Myocyte (in vitro differentiated cells): ENCODE results near the gene DBP. TPM values are rescaled to one million over a fixed set of nuclear protein-coding genes. Genes with fewer than 3 reads are reported as not detected.
A peak's percentile ranks its signal among the peaks of the same experiment; 100 is the strongest.
"Not testable (repeated sequence)": the region's sequence is repeated elsewhere in the genome, so short reads cannot be mapped to it uniquely, and the experiment has no call there.

ENCODE experiments used
- DNase-seq: peaks from one replicate; pipeline ENCODE4 v3.0.0-alpha.2; 2012; ENCODE audit warnings: low read depth
- total RNA-seq: library from RNA; depleted of rRNA; stranded (reverse); fragments of >200 nt; gene quantifications from 2 replicates; pipeline ENCODE4 v1.2.3, GENCODE V29; 2014

The DBP gene
- total RNA-seq, 1 donor from 2014 or later, result 6.9 TPM

DNA sequence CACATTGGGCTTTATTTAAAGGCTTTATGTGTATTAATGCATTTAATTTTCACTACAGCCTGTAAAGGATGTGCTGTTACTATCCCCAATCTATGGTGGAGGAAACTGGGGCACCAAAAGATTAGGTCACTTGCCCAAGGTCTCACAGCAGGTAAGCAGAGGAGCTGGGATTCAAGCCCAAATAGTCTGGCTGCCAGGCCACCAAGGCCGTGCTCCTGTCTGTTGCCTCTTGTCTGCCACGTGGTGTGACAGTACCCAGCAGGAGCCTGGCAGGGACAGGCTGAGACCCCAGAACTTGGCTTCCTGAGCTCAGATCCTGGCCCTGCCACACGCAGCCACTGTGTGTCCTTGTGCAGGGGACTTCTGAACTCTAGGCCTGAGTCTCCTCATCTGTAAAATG, 31.2 kb upstream of the DBP start:
- no peak for DNase-seq

DNA sequence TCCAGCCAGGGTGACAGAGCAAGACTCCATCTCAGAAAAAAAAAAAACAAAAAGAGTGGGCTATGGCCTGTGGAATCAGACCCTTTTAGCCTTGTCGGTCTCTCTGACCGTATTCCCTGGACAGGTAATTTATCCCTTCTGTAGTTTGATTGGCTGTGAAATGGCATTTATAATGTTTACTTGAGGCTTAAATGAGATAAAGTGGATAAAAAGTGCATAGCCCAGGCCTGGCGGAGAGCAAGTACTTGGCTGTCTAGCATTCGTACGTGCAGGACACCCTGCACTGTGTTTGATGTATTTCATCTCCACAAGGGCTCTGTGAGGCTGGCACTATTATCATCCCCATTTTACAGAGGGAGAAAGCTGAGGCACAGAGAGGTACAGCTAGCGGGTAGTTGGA, 28.6 kb upstream of the DBP start:
- no peak for DNase-seq

DNA sequence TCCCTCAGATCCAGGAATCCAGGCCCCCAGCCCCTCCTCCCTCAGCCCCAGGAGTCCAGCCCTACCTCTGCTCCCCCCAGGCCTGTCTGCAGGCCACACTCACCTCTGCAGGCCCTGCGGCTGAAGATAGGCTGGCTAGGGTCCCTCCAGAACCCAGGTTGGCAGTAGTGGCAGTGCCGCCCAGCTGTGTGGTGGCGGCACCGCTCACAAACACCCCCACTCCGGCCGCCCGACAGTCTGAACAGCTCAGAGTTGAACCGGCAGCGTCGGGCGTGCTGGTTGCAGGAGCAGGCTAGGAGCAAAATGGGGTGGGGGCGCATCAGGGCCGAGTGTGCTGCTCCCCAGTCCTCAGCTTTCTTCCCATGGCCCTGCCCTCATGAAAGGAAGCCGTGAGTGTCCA, 27.3 kb upstream of the DBP start:
- no peak for DNase-seq

DNA sequence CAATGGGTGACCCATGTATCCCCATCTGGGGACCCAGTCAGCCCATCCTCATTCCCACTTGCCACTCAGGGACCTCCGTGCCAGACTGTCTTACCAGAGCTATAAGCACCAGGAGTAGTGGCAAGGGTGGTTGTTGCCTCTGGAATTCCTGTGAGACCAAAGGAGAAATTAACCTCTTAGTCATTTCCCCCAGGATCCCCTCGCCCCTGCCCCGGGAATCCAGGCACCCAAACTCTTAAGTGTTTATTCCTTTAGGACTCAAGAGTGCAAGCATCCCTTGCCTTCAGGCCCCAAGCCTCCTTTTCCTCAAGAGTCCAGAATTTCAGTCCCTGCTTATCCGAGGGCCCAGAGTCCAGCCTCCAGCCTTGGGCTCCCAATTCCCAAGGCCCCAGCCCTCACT, 26.5 kb upstream of the DBP start:
- DNase-seq, result no peak

DNA sequence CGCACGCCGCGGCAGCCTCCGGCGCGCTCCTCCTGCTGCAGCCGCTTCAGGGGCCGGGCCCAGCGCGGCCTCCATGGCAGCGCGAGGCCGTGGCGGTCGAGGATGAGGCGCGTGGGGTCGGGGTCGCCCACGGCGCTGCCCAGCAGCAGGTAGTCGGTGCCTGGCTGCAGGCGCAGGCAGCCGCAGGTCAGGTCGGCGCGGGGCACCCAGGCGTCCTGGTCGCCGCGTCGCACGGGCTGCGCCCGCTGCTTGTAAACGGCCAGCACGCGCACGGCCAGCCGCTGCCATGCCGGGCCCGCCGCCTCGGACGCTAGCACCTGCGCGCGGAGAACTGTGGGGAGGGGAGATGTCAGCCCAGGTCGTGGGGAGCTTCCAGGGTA, 24.5 kb upstream of the DBP start:
- no peak for DNase-seq

DNA sequence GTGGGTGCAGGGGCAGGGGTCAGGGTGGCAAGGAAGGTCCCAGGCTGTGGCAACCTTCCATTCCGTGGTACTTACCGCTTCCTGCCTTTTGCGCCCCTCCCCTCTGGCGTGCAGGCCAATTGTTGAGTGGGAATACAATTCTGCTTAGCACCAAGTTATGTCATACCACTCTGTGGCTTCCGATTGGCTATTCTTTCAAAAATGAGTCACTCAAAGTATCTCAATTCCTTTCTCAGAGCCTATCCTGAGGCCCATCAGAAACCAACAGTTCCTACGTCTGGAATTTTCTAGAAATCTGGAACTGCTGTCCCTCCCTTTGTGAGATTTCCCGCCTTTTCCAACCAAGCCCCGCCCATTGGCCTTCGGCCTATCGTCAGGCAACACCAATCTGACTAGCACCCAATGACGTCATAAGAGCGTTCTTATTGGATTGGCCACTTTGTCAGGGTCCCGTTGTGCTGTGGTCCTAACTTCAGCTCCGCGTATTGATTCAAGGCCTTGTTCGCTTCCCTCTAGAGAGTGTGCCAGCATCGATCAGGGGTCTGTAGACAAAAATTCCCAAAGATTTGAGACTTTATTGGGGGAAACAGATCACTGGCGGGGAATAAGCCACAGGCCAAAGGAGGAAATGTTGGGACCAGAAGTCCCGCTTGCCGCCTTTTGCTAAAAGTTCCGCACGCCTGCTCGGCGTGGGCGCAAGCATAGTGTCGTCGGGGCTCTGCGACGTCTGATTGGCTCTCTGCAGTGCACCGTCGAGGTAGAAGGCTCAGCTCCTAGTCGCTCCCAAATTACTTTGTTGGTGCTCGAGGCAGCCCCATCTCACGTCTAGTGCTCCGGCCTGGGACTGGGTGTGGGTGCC, 23.9 kb upstream of the DBP start:
- peak; percentile 88 for DNase-seq

DNA sequence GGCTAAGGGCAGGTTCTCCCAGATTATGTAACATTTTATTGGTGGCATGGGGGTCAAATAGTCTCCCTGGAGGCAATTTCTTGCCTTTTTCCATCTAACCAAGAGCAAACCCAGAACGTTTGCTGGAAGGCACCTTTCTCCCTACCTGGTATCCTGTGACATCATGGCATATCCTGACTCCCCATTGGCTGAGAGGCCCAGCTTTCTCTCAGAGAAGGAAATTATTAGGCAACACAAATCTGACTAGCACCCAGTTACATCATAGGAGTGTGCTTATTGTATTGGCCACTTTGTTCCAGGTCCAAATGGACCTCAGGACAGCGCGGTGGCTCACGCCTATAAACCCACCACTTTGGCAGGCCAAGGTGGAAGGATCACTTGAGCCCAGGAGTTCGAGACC, 22.6 kb upstream of the DBP start:
- DNase-seq, result no peak

DNA sequence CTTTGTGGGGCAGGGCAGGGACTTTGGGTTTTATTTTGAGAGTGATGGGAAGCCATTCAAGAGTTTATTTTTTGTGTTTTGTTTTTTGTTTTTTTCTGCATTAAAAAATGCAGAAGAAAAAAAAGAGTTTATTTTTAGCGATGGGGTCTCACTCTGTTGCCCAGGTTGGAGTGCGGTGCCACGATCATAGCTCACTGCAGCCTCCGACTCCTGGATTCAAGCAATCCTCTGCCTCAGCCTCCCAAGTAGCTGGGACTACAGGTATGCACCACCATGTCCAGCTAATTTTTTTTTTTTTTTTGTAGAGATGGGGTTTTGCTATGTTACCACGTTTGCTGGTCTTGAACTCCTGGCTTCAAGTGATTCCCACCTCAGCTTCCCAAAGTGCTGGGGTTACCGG, 21.3 kb upstream of the DBP start:
- DNase-seq, result no peak

DNA sequence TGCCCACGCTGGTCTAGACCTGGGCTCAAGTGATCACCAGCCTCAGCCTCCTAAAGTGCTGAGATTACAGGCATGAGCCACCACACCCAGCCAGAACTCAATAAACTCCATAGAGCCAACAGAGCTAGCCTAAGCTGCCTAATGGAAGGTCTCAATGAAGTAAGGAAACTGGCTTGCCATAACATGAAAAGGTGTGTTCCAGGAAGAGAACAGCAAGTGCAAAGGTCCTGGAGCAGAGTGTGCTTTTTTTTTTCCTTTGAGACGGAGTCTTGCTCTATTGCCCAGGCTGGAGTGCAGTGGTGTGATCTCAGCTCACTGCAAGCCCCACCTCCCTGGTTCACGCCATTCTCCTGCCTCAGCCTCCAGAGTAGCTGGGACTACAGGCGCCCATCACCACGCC, 20.6 kb upstream of the DBP start:
- DNase-seq, result not testable (repeated sequence)

DNA sequence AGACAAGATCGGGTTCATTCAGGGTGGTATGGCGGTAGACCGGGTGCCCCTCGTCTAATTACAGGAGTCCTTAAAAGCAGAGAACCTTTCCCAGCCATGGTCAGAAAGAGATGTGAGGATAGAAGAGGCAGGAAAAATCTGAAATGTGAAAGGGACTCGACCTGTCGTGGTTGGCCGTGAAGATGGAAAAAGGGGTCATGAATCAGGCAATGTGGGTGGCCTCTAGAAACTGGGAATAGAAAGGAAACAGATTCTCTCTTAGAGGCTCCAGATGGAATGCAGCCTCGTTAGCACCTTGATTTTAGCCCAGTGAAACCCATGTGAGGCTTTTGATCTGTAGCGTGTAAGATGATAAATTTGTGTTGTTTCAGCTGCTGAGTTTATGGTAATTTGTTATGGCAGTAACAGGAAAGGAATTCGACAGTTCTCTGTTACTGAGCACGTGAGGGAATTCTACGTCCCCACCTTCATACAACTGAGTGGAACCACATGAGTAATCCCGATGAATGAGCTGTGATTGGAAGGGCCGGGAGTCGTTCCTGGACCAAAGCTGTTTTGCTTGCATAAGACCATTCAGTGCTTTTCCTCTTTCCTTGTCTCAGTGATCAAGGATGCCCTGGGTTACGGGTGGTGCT, 19.8 kb upstream of the DBP start:
- peak; percentile 77 for DNase-seq

DNA sequence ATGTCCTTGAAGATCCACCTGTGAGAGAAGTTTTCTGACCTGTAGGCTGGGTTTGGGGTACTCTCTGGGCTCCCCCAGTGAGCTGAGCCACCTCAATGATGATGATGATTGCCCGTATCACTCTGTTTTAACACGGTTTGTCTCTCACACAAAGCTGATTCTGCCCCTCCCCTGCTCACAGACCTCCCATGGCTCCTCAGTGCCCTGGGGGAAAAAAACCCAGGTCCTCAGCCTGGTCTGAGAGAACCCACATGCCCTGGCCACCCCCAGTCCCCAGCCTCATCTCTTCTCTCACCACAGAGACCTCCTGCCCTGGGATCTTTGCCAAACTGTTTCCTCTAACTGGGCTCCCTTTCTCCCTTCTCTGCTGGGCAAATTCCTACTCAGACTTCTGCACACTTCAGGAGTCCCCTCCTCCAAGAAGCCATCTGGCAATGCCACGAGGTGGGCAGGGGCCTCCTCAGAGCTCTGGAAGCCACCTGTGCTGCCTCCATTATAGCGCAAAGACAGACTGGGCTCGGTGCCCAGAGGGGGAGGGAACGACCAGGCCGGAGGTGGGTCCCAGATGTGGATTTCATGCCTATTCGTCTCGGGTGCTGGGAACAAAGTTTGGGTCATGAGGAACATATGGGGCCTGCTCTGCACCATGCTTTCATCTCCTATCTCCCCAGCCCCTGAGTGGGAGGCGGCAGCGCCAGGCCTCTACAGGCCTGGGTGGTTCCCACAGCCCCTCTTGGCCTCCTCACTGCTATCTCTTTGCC, 17.3 kb upstream of the DBP start:
- no peak for DNase-seq

DNA sequence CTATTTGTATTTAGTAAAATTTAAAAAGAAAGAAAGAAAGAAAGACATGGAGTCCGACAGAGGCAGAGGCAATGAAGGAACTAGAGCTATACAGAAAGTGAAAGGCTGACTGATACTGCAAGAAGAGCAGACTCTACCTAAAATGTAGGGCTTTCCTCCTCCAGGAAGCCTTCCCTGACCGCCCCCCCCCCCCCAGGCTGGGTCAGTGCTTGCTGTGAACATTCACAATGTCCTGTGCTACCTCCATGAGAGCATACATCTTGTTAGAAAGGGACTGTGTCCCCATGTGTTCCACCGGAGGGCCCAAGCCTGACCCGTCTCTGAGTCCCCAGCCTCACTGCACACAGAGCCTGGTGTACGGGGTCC, 14.5 kb upstream of the DBP start:
- no peak for DNase-seq

DNA sequence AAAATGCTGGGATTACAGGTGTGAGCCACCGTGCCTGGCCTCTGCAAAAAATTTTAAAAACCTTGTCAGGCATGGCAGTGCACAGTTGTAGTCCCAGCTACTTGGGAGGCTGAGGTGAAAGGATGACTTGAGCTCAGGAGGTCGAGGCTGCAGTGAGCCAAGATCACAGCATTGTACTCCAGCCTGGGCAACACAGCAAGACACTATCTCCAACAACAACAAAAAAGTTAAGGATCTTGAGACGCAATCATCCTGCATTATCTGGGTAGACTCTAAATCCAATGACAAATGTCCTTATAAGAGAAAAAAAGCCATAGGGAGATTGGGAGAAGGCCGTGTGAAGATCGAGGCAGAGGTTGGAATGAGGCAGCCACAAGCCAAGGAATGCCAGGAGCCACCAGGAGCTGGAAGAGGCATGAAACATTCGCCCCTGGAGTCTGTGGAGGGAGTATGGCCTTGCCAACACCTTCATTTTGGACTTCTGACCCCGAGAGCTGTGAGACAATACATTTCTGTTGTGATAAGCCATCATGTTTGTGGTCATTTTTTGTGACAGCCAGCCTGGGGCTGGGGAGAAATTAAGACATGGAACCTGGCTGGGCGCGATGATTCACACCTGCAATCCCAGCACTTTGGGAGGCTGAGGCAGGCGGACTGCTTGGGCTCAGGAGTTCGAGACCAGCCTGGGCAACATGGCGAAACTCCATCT, 13.9 kb upstream of the DBP start:
- no peak for DNase-seq

DNA sequence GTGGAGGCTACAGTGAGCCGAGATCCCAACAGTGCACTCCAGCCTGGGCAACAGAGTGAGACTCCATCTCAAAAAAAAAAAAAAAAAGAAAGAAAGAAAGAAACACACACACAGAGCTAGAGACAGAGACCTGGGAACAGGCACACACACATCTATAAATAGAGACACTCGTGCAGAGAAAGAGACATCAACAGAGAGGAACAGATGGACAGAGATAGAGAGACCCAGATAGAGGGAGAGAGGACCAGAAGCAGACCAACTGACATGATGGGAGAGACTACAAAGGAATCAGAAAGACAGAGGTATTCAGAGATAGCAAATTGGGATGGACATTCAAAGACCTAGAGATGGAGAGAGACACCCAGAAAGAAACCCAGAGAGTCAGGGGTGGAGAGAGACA, 11.0 kb upstream of the DBP start:
- peak; percentile 42 for DNase-seq

DNA sequence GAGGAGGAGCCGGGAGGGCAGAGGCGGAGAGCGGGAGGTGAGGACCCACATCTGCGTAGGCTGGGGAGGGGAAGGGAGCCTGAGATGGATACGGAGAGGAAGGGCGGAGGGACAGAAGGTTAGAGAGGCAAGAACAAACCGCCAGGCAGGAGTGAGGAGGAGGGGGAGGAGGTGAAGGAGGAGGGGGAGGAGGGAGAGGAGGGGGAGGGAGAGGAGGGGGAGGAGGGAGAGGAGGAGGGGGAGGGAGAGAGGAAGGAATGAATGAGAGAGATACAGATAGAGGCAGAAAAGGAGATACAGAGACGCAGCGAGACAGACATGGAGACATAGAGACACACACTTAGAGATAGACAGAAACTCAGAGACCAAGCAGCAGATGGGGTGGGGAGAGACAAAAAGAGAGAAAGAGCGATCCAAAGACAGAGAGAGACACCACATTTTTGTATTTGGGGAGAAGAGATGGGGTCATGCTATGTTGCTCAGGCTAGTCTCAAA, 9.6 kb upstream of the DBP start:
- no peak for DNase-seq

DNA sequence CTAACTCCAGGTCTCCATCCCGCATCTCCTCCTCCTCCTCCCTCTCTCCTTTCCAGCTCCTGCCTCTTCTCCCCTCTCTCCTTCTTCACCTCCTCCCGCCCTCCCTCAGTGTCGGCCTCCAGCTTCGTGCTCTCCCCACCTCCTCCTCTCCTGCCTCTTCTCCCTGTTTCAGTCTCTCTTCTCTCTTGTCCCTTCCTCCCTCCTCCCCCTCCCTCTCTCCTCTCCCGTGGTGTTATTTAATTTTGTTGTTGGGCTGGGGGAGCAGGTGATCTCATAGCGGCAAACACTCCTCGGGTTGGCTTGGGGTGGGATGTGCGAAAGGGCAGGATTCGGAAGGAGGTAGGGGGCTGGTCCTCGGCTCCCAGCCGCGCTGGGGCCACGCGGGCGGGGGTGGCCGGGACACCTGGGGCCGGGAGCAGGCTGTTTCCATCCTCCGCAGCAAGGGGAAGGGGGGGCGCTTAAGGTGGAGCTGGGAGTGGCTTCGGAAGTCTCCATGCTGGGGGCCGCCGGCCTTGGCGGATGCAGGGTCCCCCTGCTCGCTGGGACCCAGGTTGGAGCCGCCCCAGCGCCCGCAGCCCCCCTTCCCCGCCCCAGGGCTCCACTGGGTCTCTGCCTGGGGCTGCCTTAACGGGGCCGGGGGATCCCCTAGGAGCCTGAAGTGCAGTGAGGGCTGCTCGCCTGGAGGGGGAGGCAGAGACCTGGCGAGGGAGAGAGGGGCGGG, 9.0 kb upstream of the DBP start, which contains the start of gene CA11:
TSS of gene CA11 (minus strand) at position 187 of the 721 bp plus-strand sequence. CDS start 555 bp downstream, outside the sequence.
- peak; percentile 88 for DNase-seq

DNA sequence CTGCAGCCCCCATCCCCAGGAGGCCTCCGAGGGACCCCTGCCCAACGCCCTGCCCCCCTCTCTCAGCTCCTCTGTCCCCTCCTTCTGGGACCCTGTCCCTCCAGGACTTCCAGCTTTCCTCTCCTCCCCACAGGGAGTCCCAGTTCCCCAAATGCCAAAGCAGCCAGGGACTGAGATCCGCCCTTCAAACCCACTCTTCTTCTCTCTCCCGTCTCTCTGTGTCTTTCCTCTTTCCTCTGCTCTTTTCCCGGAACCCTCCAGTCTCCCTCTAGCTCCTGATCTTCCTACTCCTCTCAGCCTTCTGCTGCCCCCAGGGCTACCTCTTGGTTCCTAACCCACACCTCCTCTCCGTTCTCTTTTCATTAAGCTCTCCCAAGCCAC, 8.4 kb upstream of the DBP start:
- no peak for DNase-seq

DNA sequence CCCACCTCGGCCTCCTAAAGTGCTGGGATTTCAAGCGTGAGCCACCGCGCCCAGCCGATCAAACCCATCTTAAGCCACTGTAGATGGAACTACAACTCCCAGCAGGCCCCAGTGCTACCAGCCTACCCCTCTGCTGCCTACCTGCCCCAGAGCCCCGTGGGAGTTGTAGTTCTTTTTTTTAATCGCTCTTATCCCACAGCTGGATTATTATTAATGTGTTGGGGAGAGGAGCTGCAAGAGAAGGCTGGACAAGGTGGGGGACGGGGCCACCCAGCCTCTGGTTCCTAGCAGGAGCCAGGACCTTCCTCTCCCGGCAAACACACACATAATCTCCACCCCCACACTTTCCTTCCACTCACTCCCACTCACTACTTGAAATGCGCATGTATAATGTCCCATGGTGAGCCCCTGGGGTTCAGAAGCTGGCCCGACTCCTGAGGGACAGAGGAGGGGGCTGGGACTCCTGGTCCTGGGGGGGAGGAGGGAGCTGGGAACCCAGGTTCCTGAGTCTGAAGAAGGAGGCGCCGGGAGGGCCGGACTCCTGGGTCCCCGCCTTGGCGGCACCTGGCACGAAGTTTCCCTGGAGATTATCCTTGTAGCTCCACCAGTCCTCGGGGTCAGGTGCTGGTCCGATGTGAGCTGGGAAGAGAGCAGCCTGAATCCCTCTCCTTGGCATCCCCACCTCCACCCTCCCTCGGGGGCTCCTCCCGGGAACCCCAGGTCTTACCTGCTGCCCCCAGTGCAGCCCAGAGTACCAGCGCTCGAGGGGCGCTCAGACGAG, 7.8 kb upstream of the DBP start:
- peak; percentile 60 for DNase-seq

DNA sequence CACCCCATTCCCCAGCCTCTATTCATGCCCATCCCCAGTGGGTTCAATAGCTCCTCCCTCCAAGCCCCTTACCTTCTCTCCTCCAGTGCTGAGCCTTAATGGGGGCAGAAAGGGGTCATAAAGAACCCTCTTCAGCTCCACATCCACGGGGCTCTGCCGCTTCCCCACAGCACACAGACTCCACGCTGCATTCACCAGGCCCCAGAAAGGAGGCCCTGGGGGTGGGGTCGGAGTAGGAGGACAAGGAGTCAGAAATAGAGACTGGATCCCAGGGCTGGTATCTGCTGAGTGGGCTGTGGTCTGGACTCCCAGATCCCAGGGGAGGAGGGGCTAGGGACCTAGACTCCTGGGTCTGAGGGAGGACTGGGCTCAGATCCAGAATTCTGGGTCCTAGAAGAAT, 7.2 kb upstream of the DBP start:
- DNase-seq, result no peak

DNA sequence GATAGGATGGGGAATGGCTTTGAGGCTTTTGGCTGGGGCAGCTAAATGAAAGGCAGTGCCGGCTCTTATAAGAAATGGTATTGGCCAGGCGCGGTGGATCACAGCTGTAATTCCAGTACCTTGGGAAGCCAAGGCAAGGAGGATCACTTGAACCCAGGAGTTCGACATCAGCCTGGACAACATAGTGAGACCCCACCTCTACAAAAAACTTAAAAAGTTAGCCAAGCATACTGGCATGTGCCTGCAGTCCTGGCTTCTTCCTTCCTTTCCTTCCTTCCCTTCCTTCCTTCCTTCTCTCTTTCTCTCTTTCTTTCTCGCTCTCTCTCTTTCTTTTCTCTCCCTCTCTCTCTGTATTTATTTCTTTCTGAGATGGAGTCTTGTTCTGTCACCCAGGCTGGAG, 5.7 kb upstream of the DBP start:
- DNase-seq, result no peak
